Coronary artery (tissue), 2 donors: ENCODE data around the gene TMPRSS5.

ENCODE experiments used
- DNase-seq: peaks from one replicate; pipeline ENCODE4 v3.0.0-alpha.2; 2017; ENCODE audit warnings: low spot score
- H3K27ac ChIP-seq, 2 donors: fragments of 200-600 bp; sonication (generic); one replicate each; pipeline ENCODE4 v1.5.1; 2016 to 2019
- H3K4me3 ChIP-seq: fragments of 200-600 bp; sonication (generic); 2 replicates; pipeline ENCODE4 v1.5.1; 2016; ENCODE audit warnings: mild to moderate bottlenecking, moderate library complexity
- TF ChIP-seq, protein P1 (sequence below): fragments of 200-600 bp; sonication (generic); IDR thresholded peaks from one replicate; pipeline ENCODE4 v1.5.1; 2019; ENCODE audit warnings: antibody characterized with exemption

TMPRSS5 gene

DNA sequence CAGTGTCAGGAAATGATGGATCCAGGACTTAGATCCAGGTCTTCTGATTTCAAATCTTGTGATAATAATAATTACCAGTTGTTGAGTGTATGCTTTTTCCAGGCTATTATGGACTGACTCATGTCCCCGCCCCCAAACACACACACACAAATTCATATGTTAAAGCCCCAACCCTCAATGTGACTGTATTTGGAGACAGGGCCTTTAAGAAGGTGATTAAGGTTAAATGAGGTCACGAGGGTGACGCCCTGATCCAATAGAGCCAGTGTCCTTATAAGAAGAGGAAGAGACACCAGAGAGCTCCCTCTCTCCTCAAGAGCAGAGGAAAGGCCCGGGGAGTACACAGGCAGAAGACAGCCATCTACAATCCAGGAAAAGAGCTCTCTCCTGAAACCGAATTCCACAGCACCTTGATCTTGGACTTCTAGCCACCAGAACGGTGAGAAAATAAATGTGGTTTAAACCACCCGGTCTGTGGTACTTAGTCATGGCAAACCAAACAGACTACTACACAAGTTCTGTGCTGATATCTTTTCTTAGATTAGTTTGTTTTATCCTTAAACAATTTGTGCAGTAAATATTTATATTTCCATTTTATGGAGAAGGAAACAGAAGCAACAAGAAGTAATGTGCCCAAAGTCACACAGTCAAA lies 8.2 kb downstream of the TMPRSS5 start:
- TF ChIP-seq, protein P1, sequence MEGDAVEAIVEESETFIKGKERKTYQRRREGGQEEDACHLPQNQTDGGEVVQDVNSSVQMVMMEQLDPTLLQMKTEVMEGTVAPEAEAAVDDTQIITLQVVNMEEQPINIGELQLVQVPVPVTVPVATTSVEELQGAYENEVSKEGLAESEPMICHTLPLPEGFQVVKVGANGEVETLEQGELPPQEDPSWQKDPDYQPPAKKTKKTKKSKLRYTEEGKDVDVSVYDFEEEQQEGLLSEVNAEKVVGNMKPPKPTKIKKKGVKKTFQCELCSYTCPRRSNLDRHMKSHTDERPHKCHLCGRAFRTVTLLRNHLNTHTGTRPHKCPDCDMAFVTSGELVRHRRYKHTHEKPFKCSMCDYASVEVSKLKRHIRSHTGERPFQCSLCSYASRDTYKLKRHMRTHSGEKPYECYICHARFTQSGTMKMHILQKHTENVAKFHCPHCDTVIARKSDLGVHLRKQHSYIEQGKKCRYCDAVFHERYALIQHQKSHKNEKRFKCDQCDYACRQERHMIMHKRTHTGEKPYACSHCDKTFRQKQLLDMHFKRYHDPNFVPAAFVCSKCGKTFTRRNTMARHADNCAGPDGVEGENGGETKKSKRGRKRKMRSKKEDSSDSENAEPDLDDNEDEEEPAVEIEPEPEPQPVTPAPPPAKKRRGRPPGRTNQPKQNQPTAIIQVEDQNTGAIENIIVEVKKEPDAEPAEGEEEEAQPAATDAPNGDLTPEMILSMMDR = no peak
- no peak for DNase-seq
- H3K4me3 ChIP-seq = no peak overlapping the region
- no peak overlapping the region for H3K27ac ChIP-seq

DNA sequence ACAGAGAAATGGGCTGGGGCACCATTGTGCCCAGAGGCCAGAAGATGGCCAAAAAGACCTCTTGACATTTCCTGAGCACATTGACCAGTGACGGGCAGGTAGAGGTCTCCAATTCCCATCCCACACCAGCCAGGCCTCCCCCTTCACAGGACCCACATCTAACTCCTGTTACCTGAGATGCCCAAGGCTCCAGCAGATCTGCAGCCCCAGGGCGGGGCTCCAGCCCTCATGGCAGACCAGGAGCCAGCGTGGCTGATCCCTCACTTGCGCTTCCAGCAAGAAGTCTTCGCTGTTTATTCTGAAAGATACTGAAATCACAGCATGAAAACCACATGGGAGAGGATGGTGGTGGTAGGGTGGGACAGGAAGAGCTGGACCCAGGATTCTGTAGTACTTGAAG lies 9.0 kb downstream of the TMPRSS5 start:
- no peak overlapping the region for H3K4me3 ChIP-seq
- no peak overlapping the region for H3K27ac ChIP-seq
- DNase-seq = no peak

DNA sequence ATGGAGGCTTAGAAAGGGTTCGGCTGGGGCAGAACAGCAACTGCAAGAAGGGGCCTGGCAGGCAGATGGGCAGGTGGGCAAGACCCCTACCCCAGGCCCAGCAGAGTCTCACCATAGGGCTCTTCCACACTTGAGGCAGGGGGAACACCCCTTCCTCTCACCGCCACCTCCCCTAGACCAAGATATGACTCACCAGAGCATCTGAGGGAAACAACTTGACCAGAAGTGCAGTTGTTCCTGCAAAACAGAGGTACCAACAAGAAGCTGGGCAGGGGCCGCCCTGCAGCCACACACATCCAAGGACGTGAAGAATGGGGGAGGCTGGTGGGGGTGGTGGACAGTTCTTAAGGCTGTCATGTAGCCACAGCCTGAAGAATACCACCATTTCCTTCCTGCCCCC lies 10.9 kb downstream of the TMPRSS5 start:
- DNase-seq = no peak
- no peak overlapping the region for H3K4me3 ChIP-seq
- TF ChIP-seq, protein P1 = no peak
- no peak overlapping the region for H3K27ac ChIP-seq

More for the DNA sequence above, 9.0 kb downstream of the TMPRSS5 start:
- TF ChIP-seq, protein P1 = no peak

GRCh38 chr11:113694390-113694789 lies 11.7 kb downstream of the TMPRSS5 start:
- no peak for DNase-seq
- no peak overlapping the region for H3K4me3 ChIP-seq
- H3K27ac ChIP-seq = no peak overlapping the region
- TF ChIP-seq, protein P1 = no peak

GRCh38 chr11:113693030-113693429 lies 13.1 kb downstream of the TMPRSS5 start:
- DNase-seq = no peak
- H3K4me3 ChIP-seq = no peak overlapping the region
- TF ChIP-seq, protein P1 = no peak

GRCh38 chr11:113690619-113691569 lies 15.2 kb downstream of the TMPRSS5 start:
- no peak for DNase-seq

More at GRCh38 chr11:113693030-113693429, 13.1 kb downstream of the TMPRSS5 start:
- no peak overlapping the region for H3K27ac ChIP-seq

More at GRCh38 chr11:113690619-113691569, 15.2 kb downstream of the TMPRSS5 start:
- peak overlapping the region in 1 of 2 donors; percentile 7 for H3K27ac ChIP-seq
- TF ChIP-seq, protein P1 = no peak
- H3K4me3 ChIP-seq = no peak overlapping the region
